ENCODE results near the gene SPRED1.
"Not testable (repeated sequence)": the region's sequence is repeated elsewhere in the genome, so short reads cannot be mapped to it uniquely, and the experiment has no call there.

SPRED1 gene

DNA sequence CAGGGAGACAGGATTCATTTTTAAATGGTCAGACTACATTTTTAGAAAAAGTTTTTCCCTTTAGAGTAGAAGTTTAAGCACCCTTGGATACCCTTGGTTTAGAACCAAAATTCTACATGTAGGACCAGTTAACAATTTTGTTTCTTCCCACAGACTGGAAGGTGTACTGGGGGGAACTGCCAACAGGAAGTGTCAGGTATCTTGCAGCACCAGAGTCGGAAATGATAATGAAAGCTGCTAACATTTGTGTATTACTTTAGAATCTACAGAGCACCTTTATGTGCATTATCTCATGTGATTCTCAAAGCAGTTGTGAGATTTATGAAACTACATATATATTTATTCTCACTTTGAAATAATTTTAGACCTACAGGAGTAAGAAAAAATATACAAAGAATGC is 21.5 kb downstream of the SPRED1 start:
- no peak overlapping the region for H3K4me3 ChIP-seq (replicated peaks; ENCODE audit: low read depth, low read length)
- no peak for DNase-seq (ENCODE audit: low read depth)
- no peak for TF ChIP-seq CTCF (IDR thresholded peaks at IDR 0.05; ENCODE audit: low read length, missing control alignments)

DNA sequence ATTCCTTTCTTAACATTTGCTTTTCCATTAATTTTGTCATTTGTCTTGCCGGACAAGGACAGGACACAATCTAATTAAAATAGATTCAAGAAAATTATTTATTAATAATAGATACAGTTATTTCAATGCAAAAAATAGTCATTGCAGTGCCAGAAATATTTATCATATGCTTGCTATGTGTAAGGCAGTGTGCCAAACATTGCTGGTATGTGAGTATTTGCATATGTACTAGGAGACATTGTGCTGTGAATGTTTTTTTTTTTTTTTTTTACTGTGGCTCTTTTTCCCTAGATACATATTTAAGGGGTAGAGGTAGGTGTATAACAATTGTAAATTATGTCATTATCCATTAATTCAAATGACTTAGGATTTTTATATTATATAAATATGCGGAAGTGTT is 23.3 kb downstream of the SPRED1 start:
- peak; percentile 84 for DNase-seq (ENCODE audit: low read depth)

GRCh38 chr15:38277281-38277680 is 24.6 kb downstream of the SPRED1 start:
- H3K4me3 ChIP-seq (replicated peaks; ENCODE audit: low read depth, low read length), result not testable (repeated sequence)

More for the DNA sequence above, 23.3 kb downstream of the SPRED1 start:
- H3K4me3 ChIP-seq (replicated peaks; ENCODE audit: low read depth, low read length), result no peak overlapping the region
- TF ChIP-seq CTCF (IDR thresholded peaks at IDR 0.05; ENCODE audit: low read length, missing control alignments), result no peak

DNA sequence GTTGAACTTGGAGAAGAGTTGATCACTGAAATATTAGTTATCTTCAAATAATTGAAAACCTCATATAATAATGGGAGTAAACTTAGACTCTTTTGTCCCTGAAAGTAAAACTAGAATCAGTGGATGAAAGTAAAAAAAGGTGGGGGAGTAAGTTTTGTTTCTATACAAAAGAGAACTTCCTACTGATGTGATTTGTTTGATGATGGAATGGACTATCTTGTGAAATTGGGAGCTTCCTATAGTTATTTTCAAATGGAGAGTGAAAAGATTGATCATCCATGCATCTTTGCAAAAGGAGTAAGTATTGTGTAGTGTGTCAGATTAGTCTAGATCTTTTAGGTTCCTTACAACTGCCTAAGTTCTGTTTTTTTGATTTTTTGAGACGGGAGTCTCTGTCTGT is 28.4 kb downstream of the SPRED1 start:
- no peak for TF ChIP-seq CTCF (IDR thresholded peaks at IDR 0.05; ENCODE audit: low read length, missing control alignments)
- DNase-seq (ENCODE audit: low read depth), result no peak
- no peak overlapping the region for H3K4me3 ChIP-seq (replicated peaks; ENCODE audit: low read depth, low read length)

More at GRCh38 chr15:38277281-38277680, 24.6 kb downstream of the SPRED1 start:
- not testable (repeated sequence) for DNase-seq (ENCODE audit: low read depth)

DNA sequence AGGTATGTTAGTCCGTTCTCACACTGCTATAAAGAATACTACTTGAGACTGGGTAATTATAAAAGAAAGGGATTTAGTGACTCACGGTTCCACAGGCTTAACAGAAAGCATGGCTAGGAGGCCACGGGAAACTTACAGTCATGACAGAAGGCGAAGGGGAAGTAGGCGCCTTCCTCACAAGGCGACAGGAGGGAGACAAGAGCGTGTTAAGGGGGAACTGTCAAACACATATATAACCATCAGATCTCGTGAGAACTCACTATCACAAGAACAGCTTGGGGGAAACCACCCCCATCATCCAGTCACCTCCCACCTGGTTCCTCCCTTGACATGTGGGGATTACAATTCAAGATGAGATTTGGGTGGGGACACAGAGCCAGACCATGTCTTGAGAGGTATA is 30.4 kb downstream of the SPRED1 start:
- no peak for DNase-seq (ENCODE audit: low read depth)
- TF ChIP-seq CTCF (IDR thresholded peaks at IDR 0.05; ENCODE audit: low read length, missing control alignments), result no peak
- no peak overlapping the region for H3K4me3 ChIP-seq (replicated peaks; ENCODE audit: low read depth, low read length)

- TF ChIP-seq CTCF (IDR thresholded peaks at IDR 0.05; ENCODE audit: low read length, missing control alignments), result no peak
- no peak for DNase-seq (ENCODE audit: low read depth)
- no peak overlapping the region for H3K4me3 ChIP-seq (replicated peaks; ENCODE audit: low read depth, low read length)
Measured at GRCh38 chr15:38285456-38285855, 32.8 kb downstream of the SPRED1 start.

GRCh38 chr15:38294126-38294525 is 41.5 kb downstream of the SPRED1 start:
- DNase-seq (ENCODE audit: low read depth), result no peak
- H3K4me3 ChIP-seq (replicated peaks; ENCODE audit: low read depth, low read length), result no peak overlapping the region
- TF ChIP-seq CTCF (IDR thresholded peaks at IDR 0.05; ENCODE audit: low read length, missing control alignments), result no peak
